Measurements from ENCODE around the gene MS4A4A.

MS4A4A gene

DNA sequence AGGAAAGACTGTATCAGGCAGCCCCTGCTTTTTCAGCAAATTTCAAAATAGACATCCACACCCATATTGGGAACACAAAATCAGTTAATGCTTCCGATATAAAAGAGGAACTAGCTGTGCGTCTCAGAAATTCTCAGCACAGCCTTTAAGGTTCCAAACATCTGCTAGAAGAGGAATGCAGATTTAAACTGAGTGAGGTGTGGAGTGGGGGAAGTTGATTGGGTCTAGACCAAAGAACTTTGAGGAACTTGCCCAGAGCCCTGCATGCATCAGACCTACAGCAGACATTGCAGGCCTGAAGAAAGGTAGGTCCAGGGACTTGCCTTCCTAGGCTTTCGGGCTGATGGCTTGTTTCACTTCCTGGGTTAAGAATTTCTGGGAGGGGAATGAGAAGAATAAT, at the start of gene MS4A4A:
TSS of gene MS4A4A (plus strand) at position 255 of the 400 bp plus-strand sequence. CDS start at position 265, 10 bp downstream.
- H3K36me3 ChIP-seq (ENCODE audit: insufficient read depth) = no peaks in the 10 kb centered on the region
- no peak within 1 kb of the TSS for H3K9ac ChIP-seq
- H3K4me2 ChIP-seq = no peak within 1 kb of the TSS
- no peaks in the 10 kb centered on the region for H3K79me2 ChIP-seq (ENCODE audit: insufficient read depth, low read depth)
- H2AFZ ChIP-seq (ENCODE audit: low read depth) = no peak within 1 kb of the TSS
- TF ChIP-seq, protein P1, sequence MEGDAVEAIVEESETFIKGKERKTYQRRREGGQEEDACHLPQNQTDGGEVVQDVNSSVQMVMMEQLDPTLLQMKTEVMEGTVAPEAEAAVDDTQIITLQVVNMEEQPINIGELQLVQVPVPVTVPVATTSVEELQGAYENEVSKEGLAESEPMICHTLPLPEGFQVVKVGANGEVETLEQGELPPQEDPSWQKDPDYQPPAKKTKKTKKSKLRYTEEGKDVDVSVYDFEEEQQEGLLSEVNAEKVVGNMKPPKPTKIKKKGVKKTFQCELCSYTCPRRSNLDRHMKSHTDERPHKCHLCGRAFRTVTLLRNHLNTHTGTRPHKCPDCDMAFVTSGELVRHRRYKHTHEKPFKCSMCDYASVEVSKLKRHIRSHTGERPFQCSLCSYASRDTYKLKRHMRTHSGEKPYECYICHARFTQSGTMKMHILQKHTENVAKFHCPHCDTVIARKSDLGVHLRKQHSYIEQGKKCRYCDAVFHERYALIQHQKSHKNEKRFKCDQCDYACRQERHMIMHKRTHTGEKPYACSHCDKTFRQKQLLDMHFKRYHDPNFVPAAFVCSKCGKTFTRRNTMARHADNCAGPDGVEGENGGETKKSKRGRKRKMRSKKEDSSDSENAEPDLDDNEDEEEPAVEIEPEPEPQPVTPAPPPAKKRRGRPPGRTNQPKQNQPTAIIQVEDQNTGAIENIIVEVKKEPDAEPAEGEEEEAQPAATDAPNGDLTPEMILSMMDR (conservative IDR thresholded peaks at IDR 0.05; ENCODE audit: low read depth, low read length) = no peak
- H3K27ac ChIP-seq = no peak within 1 kb of the TSS
- H3K4me3 ChIP-seq (IDR thresholded peaks at IDR 0.05; ENCODE audit: insufficient read depth, low read depth, low read length) = no peak within 1 kb of the TSS
- H4K20me1 ChIP-seq (ENCODE audit: insufficient read depth) = no peaks in the 10 kb centered on the region
- no peaks in the 10 kb centered on the region for H3K27me3 ChIP-seq (ENCODE audit: insufficient read depth, low read depth)
- no peaks in the 10 kb centered on the region for H3K4me1 ChIP-seq (ENCODE audit: low read depth, poor library complexity, severe bottlenecking)

DNA sequence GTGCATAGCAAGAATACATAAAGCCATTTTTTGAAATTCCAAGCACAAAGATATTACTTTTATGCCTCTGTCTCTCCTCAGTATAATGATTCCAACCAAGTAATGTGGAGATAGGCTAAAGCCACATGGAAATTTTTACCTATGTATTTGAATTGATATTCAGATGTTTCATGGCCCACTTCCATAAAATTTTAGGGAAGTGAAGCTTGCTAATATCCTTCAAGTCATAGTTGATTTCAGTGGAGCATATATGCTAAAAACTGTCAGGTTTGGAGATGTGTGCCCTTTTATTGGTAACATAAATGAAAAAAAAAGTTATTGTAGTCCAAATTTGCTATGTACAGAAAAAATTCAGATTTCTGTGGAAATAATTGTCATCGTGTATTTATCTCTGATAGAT, 49.8 kb upstream of the MS4A4A start:
- Histone ChIP-seq H3K79me2 (ENCODE audit: insufficient read depth, low read depth) (no peaks in the 10 kb centered on the region), H3K36me3 (ENCODE audit: insufficient read depth) (no peaks in the 10 kb centered on the region), H3K4me1 (ENCODE audit: low read depth, poor library complexity, severe bottlenecking) (no peaks in the 10 kb centered on the region), H3K4me2 (no peak overlapping the region), H3K4me3 (IDR thresholded peaks at IDR 0.05; ENCODE audit: insufficient read depth, low read depth, low read length) (no peak overlapping the region), H2AFZ (ENCODE audit: low read depth) (no peak overlapping the region), H3K27me3 (ENCODE audit: insufficient read depth, low read depth) (no peaks in the 10 kb centered on the region), H3K9ac (no peak overlapping the region), H3K27ac (no peak overlapping the region), H4K20me1 (ENCODE audit: insufficient read depth) (no peaks in the 10 kb centered on the region)
- TF ChIP-seq, protein P1 (conservative IDR thresholded peaks at IDR 0.05; ENCODE audit: low read depth, low read length) = no peak

DNA sequence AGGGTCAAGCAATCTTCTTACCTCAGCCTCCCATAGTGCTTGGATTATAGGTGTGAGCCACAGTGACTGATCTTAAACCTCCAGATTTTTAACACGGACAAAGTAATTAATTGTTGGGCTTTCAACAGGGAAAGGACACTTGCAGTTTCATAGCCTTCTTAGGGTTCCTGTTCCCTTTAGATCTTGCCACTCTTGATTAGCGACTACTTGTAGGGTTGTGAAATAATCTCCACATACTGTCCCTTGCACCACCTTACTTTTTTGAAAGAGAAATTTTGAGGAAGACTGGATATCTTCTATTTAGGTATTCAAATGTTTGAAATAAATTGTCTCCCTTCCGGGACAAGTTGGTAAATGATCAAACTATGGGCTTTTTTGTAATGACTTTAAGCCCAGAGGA, 45.1 kb upstream of the MS4A4A start:
- H3K9ac ChIP-seq = no peak overlapping the region
- no peaks in the 10 kb centered on the region for H3K36me3 ChIP-seq (ENCODE audit: insufficient read depth)
- no peak overlapping the region for H2AFZ ChIP-seq (ENCODE audit: low read depth)
- no peak overlapping the region for H3K4me3 ChIP-seq (IDR thresholded peaks at IDR 0.05; ENCODE audit: insufficient read depth, low read depth, low read length)
- no peak overlapping the region for H3K27ac ChIP-seq
- no peaks in the 10 kb centered on the region for H3K4me1 ChIP-seq (ENCODE audit: low read depth, poor library complexity, severe bottlenecking)
- no peak overlapping the region for H3K4me2 ChIP-seq
- TF ChIP-seq, protein P1 (conservative IDR thresholded peaks at IDR 0.05; ENCODE audit: low read depth, low read length) = no peak
- H3K79me2 ChIP-seq (ENCODE audit: insufficient read depth, low read depth) = no peaks in the 10 kb centered on the region
- H4K20me1 ChIP-seq (ENCODE audit: insufficient read depth) = no peaks in the 10 kb centered on the region
- H3K27me3 ChIP-seq (ENCODE audit: insufficient read depth, low read depth) = no peaks in the 10 kb centered on the region

DNA sequence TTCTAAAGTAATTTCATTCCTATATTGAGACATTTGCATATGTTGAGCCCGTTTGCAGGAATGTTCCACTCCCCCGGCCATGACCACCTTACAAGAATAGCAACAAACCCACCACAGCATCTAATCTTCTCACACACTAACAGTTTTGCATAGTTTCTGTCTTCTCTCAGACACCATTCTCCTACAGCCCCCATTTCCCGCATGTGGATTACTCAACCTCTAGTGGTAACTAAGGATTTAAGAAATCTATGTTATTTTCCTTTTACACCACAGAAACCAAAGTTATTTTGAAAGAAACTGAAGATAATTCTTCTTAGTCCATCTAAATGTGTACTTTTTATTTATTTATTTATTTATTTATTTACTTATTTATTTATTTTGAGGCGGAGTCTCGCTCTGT, 39.8 kb upstream of the MS4A4A start:
- Histone ChIP-seq H3K27ac (no peak overlapping the region), H2AFZ (ENCODE audit: low read depth) (no peak overlapping the region), H3K27me3 (ENCODE audit: insufficient read depth, low read depth) (no peaks in the 10 kb centered on the region), H3K4me1 (ENCODE audit: low read depth, poor library complexity, severe bottlenecking) (no peaks in the 10 kb centered on the region), H3K9ac (no peak overlapping the region), H3K36me3 (ENCODE audit: insufficient read depth) (no peaks in the 10 kb centered on the region), H3K79me2 (ENCODE audit: insufficient read depth, low read depth) (no peaks in the 10 kb centered on the region), H3K4me3 (IDR thresholded peaks at IDR 0.05; ENCODE audit: insufficient read depth, low read depth, low read length) (no peak overlapping the region), H4K20me1 (ENCODE audit: insufficient read depth) (no peaks in the 10 kb centered on the region), H3K4me2 (no peak overlapping the region)
- TF ChIP-seq, protein P1 (conservative IDR thresholded peaks at IDR 0.05; ENCODE audit: low read depth, low read length) = no peak
